Activated CD4-positive, alpha-beta T cell treated with anti-CD3 and anti-CD28 coated beads for 36 hours (primary cell): Measurements from ENCODE around the gene DIS3L. TPM values are rescaled to one million over a fixed set of nuclear protein-coding genes. Genes with fewer than 3 reads are reported as not detected.
"Not testable (repeated sequence)": the region's sequence is repeated elsewhere in the genome, so short reads cannot be mapped to it uniquely, and the experiment has no call there.

Source experiments
- ATAC-seq: fragments of 200-7000 bp; cut with Tn5 transposase; one replicate; pipeline ENCODE4 v1.10.0; 2021; ENCODE audit warnings: mild to moderate bottlenecking, moderate library complexity
- CTCF ChIA-PET: fragments of 350-600 bp; sonication (Branson Sonifier 250); formaldehyde crosslinking; loops from one replicate; lab custom pipeline; 2021; ENCODE audit warnings: antibody characterized with exemption; lab: Charles Lee
- POLR2A ChIA-PET: fragments of 350-600 bp; sonication (Branson Sonifier 250); formaldehyde crosslinking; loops from one replicate; lab custom pipeline; 2021; ENCODE audit warnings: antibody characterized with exemption, inconsistent platforms; lab: Charles Lee
- DNase-seq: peaks from one replicate; pipeline ENCODE4 v3.0.0-alpha.2; 2020
- H3K27ac Mint-ChIP-seq: one replicate; pipeline ENCODE4 v1.8.0; 2021; ENCODE audit warnings: mixed read lengths
- H3K27me3 Mint-ChIP-seq: one replicate; pipeline ENCODE4 v1.8.0; 2021; ENCODE audit warnings: mixed read lengths
- H3K36me3 Mint-ChIP-seq: one replicate; pipeline ENCODE4 v1.8.0; 2021; ENCODE audit warnings: low read depth, mixed read lengths
- H3K4me1 Mint-ChIP-seq: one replicate; pipeline ENCODE4 v1.8.0; 2021; ENCODE audit warnings: mixed read lengths
- H3K4me3 Mint-ChIP-seq: one replicate; pipeline ENCODE4 v1.8.0; 2021; ENCODE audit warnings: mild to moderate bottlenecking, moderate library complexity, mixed read lengths
- H3K9me3 Mint-ChIP-seq: one replicate; pipeline ENCODE4 v1.8.0; 2021; ENCODE audit warnings: low read depth, mixed read lengths
- intact Hi-C, 2 experiments: fragments of 100-400 bp; cut with DNase I in 1 of 2; cut with micrococcal nuclease in 1 of 2; formaldehyde crosslinking; loops; one replicate each; pipeline versions ENCODE4 v1.14.2 to v1.15.1; 2022 to 2024; cut with DNase I, micrococcal nuclease
- total RNA-seq, 2 experiments: library from RNA; stranded (reverse); gene quantifications; one replicate each; pipeline ENCODE4 v1.2.3, GENCODE V29; 2021

Gene DIS3L
- total RNA-seq, 2 experiments from 2014 or later = 24.6 to 25.9 TPM

GRCh38 chr15:66310786-66311185 lies 17.4 kb downstream of the DIS3L start:
- H3K36me3 Mint-ChIP-seq = peaks cover 26% of the 10 kb centered on the region
- no peak overlapping the region for H3K4me3 Mint-ChIP-seq
- no peak overlapping the region for H3K27ac Mint-ChIP-seq
- ATAC-seq = no peak
- intact Hi-C loops = no loop called here
- DNase-seq = no peak
- H3K9me3 Mint-ChIP-seq = no peaks in the 10 kb centered on the region
- CTCF ChIA-PET = no interaction called here
- POLR2A ChIA-PET = no interaction called here
- H3K27me3 Mint-ChIP-seq = no peaks in the 10 kb centered on the region
- no peaks in the 10 kb centered on the region for H3K4me1 Mint-ChIP-seq

- no peak overlapping the region for H3K4me3 Mint-ChIP-seq
These were observed 18.8 kb downstream of the DIS3L start for GRCh38 chr15:66312144-66312543.

GRCh38 chr15:66323312-66323928 lies 30.1 kb downstream of the DIS3L start:
- DNase-seq (no peak), ATAC-seq (no peak)
- Mint-ChIP-seq H3K4me1 (no peaks in the 10 kb centered on the region), H3K4me3 (no peak overlapping the region), H3K27ac (no peak overlapping the region), H3K27me3 (no peaks in the 10 kb centered on the region), H3K9me3 (no peaks in the 10 kb centered on the region), H3K36me3 (peaks cover 23% of the 10 kb centered on the region)
- POLR2A ChIA-PET = no interaction called here
- CTCF ChIA-PET = interaction anchor here (0.7 kb wide), 2 partner anchors 82 to 85 kb away, joined by 3 to 4 read pairs; no protein-coding TSS in a partner anchor
- intact Hi-C loops = no loop called here

More at GRCh38 chr15:66312144-66312543, 18.8 kb downstream of the DIS3L start:
- Mint-ChIP-seq H3K27ac (peak overlapping the region; percentile 38), H3K4me1 (no peaks in the 10 kb centered on the region), H3K36me3 (peaks cover 33% of the 10 kb centered on the region), H3K9me3 (no peaks in the 10 kb centered on the region), H3K27me3 (no peaks in the 10 kb centered on the region)
- ChIA-PET CTCF (no interaction called here), POLR2A (no interaction called here)
- intact Hi-C loops = no loop called here
- DNase-seq (no peak), ATAC-seq (peak; percentile 76)

- Mint-ChIP-seq H3K27ac (no peak overlapping the region), H3K4me3 (no peak overlapping the region), H3K9me3 (no peaks in the 10 kb centered on the region), H3K4me1 (no peaks in the 10 kb centered on the region), H3K36me3 (peaks cover 27% of the 10 kb centered on the region), H3K27me3 (no peaks in the 10 kb centered on the region)
- ChIA-PET CTCF (interaction anchor here (1.1 kb wide), 1 partner anchor 35 kb away, joined by 3 read pairs; no protein-coding TSS in a partner anchor), POLR2A (no interaction called here)
- no peak for DNase-seq
- intact Hi-C loops = no loop called here
- no peak for ATAC-seq
These were observed 32.7 kb downstream of the DIS3L start for GRCh38 chr15:66326051-66326450.

GRCh38 chr15:66327736-66328135 lies 34.4 kb downstream of the DIS3L start:
- Mint-ChIP-seq H3K27ac (no peak overlapping the region), H3K36me3 (peaks cover 32% of the 10 kb centered on the region), H3K4me1 (no peaks in the 10 kb centered on the region), H3K27me3 (no peaks in the 10 kb centered on the region), H3K9me3 (no peaks in the 10 kb centered on the region), H3K4me3 (no peak overlapping the region)
- ChIA-PET CTCF (no interaction called here), POLR2A (no interaction called here)
- no peak for DNase-seq
- no peak for ATAC-seq
- intact Hi-C loops = no loop called here

- POLR2A ChIA-PET = no interaction called here
- H3K27ac Mint-ChIP-seq = no peak overlapping the region
- DNase-seq (no peak), ATAC-seq (no peak)
- peaks cover 38% of the 10 kb centered on the region for H3K36me3 Mint-ChIP-seq
- H3K27me3 Mint-ChIP-seq = no peaks in the 10 kb centered on the region
- intact Hi-C loops = no loop called here
- H3K4me3 Mint-ChIP-seq = no peak overlapping the region
- no peaks in the 10 kb centered on the region for H3K9me3 Mint-ChIP-seq
- CTCF ChIA-PET = interaction anchor here (0.6 kb wide), 1 partner anchor 206 kb away, joined by 4 read pairs; no protein-coding TSS in a partner anchor
- no peaks in the 10 kb centered on the region for H3K4me1 Mint-ChIP-seq
These were observed 35.4 kb downstream of the DIS3L start for GRCh38 chr15:66328771-66329170.

- H3K27ac Mint-ChIP-seq, H3K27me3 Mint-ChIP-seq, H3K4me1 Mint-ChIP-seq, ATAC-seq, POLR2A ChIA-PET, CTCF ChIA-PET, H3K9me3 Mint-ChIP-seq, DNase-seq, H3K4me3 Mint-ChIP-seq, intact Hi-C loops: not testable (repeated sequence)
- peaks cover 43% of the 10 kb centered on the region for H3K36me3 Mint-ChIP-seq
These were observed 55.2 kb downstream of the DIS3L start for GRCh38 chr15:66348530-66348929.

- ATAC-seq (no peak), DNase-seq (no peak)
- peak overlapping the region; percentile 97 for H3K4me3 Mint-ChIP-seq
- peaks cover 24% of the 10 kb centered on the region for H3K4me1 Mint-ChIP-seq
- H3K9me3 Mint-ChIP-seq = no peaks in the 10 kb centered on the region
- no peaks in the 10 kb centered on the region for H3K27me3 Mint-ChIP-seq
- intact Hi-C loops = loop anchor here (1.0 to 5.0 kb wide), 13 partner anchors 14 to 1223 kb away; partner anchors contain the start of genes MAP2K1 (in 2 of the 2), RPL4 (in 2 of the 2), SNAPC5 (in 2 of the 2) and DIS3L (in 1 of the 2)
- H3K36me3 Mint-ChIP-seq = peaks cover 25% of the 10 kb centered on the region
- ChIA-PET CTCF (interaction anchor here (0.7 to 2.7 kb wide), 2 partner anchors 143 to 460 kb away, joined by 3 to 22 read pairs; partner anchors contain the start of gene SNAPC5), POLR2A (interaction anchor here (0.7 to 1.8 kb wide), 5 partner anchors 30 to 1051 kb away, joined by 3 to 5 read pairs (median 4); partner anchors contain the start of genes MAP2K1, RNU5B-1 and SNAPC5)
- peak overlapping the region; percentile 99 for H3K27ac Mint-ChIP-seq
These were observed 62.6 kb downstream of the DIS3L start for GRCh38 chr15:66356077-66356358.

- intact Hi-C loops = loop anchor here (1.0 to 5.0 kb wide), 13 partner anchors 14 to 1223 kb away; partner anchors contain the start of genes MAP2K1 (in 2 of the 2), RPL4 (in 2 of the 2), SNAPC5 (in 2 of the 2) and DIS3L (in 1 of the 2)
- Mint-ChIP-seq H3K4me1 (peaks cover 24% of the 10 kb centered on the region), H3K27ac (peak within 1 kb of the TSS; percentile 99), H3K27me3 (no peaks in the 10 kb centered on the region), H3K4me3 (peak within 1 kb of the TSS; percentile 97), H3K9me3 (no peaks in the 10 kb centered on the region), H3K36me3 (peaks cover 25% of the 10 kb centered on the region)
- DNase-seq (peak; percentile 99), ATAC-seq (peak; percentile 98)
- CTCF ChIA-PET = interaction anchor here (0.6 to 0.7 kb wide), 4 partner anchors 64 to 773 kb away, joined by 3 read pairs; no protein-coding TSS in a partner anchor
- POLR2A ChIA-PET = interaction anchor here (0.8 to 1.8 kb wide), 5 partner anchors 30 to 1052 kb away, joined by 4 to 5 read pairs (median 4); partner anchors contain the start of genes MAP2K1, RNU5B-1 and SNAPC5
These were observed 63.2 kb downstream of the DIS3L start, which contains the start of gene TIPIN for GRCh38 chr15:66356359-66357236. Gene TIPIN, minus strand, starts transcription at chr15:66356685. Its CDS starts 3,738 bp downstream, at chr15:66352947.

GRCh38 chr15:66359740-66360139 lies 66.4 kb downstream of the DIS3L start:
- no peak overlapping the region for H3K4me3 Mint-ChIP-seq
- ChIA-PET CTCF (interaction anchor here (1.0 kb wide), 1 partner anchor 28 kb away, joined by 3 read pairs; no protein-coding TSS in a partner anchor), POLR2A (no interaction called here)
- H3K4me1 Mint-ChIP-seq = peaks cover 16% of the 10 kb centered on the region
- H3K36me3 Mint-ChIP-seq = peaks cover 7% of the 10 kb centered on the region
- H3K27me3 Mint-ChIP-seq = no peaks in the 10 kb centered on the region
- no peaks in the 10 kb centered on the region for H3K9me3 Mint-ChIP-seq
- intact Hi-C loops = loop anchor here (5.0 kb wide), 2 partner anchors 43 to 747 kb away; partner anchors contain the start of gene INTS14 (in 1 of the 2)
- H3K27ac Mint-ChIP-seq = peak overlapping the region; percentile 42
- ATAC-seq (no peak), DNase-seq (peak; percentile 24)
